A549 (cell line): Measurements from ENCODE around the gene SLC39A2.

Experiments
- HDAC2 ChIP-seq: fragments of 200-600 bp; sonication (generic); IDR thresholded peaks from 2 replicates; pipeline ENCODE4 v1.6.1; 2016
- RFX5 ChIP-seq: fragments of 450-650 bp; IDR thresholded peaks from 2 replicates; pipeline ENCODE4 v1.7.1; 2014; ENCODE audit warnings: antibody characterized with exemption, mild to moderate bottlenecking, moderate library complexity
- TF ChIP-seq, protein P1 (sequence below): fragments of >200 bp; sonication (Bioruptor Twin); formaldehyde crosslinking; IDR thresholded peaks from 3 replicates; pipeline ENCODE4 v1.5.1; 2016

- TF ChIP-seq, protein P1, sequence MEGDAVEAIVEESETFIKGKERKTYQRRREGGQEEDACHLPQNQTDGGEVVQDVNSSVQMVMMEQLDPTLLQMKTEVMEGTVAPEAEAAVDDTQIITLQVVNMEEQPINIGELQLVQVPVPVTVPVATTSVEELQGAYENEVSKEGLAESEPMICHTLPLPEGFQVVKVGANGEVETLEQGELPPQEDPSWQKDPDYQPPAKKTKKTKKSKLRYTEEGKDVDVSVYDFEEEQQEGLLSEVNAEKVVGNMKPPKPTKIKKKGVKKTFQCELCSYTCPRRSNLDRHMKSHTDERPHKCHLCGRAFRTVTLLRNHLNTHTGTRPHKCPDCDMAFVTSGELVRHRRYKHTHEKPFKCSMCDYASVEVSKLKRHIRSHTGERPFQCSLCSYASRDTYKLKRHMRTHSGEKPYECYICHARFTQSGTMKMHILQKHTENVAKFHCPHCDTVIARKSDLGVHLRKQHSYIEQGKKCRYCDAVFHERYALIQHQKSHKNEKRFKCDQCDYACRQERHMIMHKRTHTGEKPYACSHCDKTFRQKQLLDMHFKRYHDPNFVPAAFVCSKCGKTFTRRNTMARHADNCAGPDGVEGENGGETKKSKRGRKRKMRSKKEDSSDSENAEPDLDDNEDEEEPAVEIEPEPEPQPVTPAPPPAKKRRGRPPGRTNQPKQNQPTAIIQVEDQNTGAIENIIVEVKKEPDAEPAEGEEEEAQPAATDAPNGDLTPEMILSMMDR, result no peak
- TF ChIP-seq HDAC2 (no peak), RFX5 (no peak)
These were observed 45.0 kb downstream of the SLC39A2 start for GRCh38 chr14:21043974-21044618.
